ENCODE measurements around the gene SHISA9. TPM values are rescaled to one million over a fixed set of nuclear protein-coding genes. Genes with fewer than 3 reads are reported as not detected.

Gene SHISA9
- total RNA-seq, 4 donors from 2014 or later, result 2.0 to 6.3 (median 3.5) TPM

DNA sequence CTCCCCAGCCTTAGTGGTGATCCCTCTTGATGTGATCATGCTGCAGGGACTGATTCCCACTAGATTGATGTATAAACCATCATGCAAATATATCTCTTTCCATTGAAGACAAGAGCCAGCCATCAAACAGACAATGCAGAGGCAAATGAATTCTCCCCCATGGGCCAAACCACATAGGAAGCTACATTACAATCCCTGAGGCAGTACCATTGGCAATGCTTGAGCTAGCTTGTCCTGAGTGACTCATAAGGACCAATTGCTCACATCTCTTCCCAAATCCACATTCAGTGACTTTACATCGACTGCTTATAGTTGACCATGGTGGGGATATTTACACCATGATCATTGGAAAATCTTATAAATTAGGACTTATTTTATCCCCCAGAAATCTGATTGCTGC is 242.2 kb downstream of the SHISA9 start:
- no peak for DNase-seq (ENCODE audit: low spot score in 2 of 2)
- no peaks in the 10 kb centered on the region for H3K27me3 ChIP-seq
- no peaks in the 10 kb centered on the region for H3K36me3 ChIP-seq
- TF ChIP-seq POLR2A (IDR thresholded peaks at IDR 0.05), result no peak
- TF ChIP-seq, protein P1, sequence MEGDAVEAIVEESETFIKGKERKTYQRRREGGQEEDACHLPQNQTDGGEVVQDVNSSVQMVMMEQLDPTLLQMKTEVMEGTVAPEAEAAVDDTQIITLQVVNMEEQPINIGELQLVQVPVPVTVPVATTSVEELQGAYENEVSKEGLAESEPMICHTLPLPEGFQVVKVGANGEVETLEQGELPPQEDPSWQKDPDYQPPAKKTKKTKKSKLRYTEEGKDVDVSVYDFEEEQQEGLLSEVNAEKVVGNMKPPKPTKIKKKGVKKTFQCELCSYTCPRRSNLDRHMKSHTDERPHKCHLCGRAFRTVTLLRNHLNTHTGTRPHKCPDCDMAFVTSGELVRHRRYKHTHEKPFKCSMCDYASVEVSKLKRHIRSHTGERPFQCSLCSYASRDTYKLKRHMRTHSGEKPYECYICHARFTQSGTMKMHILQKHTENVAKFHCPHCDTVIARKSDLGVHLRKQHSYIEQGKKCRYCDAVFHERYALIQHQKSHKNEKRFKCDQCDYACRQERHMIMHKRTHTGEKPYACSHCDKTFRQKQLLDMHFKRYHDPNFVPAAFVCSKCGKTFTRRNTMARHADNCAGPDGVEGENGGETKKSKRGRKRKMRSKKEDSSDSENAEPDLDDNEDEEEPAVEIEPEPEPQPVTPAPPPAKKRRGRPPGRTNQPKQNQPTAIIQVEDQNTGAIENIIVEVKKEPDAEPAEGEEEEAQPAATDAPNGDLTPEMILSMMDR (IDR thresholded peaks at IDR 0.05), result no peak
- TF ChIP-seq EP300 (IDR thresholded peaks at IDR 0.05), result no peak
- H3K27ac ChIP-seq, result no peak overlapping the region
- no peak overlapping the region for H3K4me3 ChIP-seq
- no peaks in the 10 kb centered on the region for H3K4me1 ChIP-seq
- peaks cover 0 to 4% (median 0%) of the 10 kb centered on the region in 4 donors for H3K9me3 ChIP-seq
- 90 to 91% methylated on average over 1 of the region's 1 CpG for WGBS, 2 donors

DNA sequence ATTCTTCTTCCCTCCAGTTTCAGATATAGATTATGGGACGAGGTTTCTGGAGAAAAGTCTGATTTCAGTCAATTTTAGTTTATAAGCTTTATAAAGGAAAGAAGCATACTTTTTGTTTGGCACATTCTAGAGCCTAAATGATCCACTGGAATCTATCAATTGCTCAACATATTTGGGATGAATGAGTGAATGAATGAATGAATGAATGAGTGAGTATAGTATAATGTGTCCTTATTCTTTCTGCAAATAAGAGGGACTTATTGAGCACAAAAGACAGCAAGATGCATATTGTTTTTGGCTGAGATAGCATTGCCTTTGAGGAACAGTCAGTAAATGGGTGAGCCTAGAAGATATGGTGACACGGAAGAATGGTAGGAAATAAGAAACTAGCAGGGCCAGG is 245.4 kb downstream of the SHISA9 start:
- Histone ChIP-seq H3K4me3 (no peak overlapping the region), H3K36me3 (no peaks in the 10 kb centered on the region), H3K4me1 (no peaks in the 10 kb centered on the region), H3K27ac (no peak overlapping the region), H3K9me3 (peaks cover 0 to 4% (median 0%) of the 10 kb centered on the region in 4 donors), H3K27me3 (no peaks in the 10 kb centered on the region)
- no peak for DNase-seq (ENCODE audit: low spot score in 2 of 2)
- no peak for TF ChIP-seq POLR2A (IDR thresholded peaks at IDR 0.05)
- TF ChIP-seq, protein P1 (IDR thresholded peaks at IDR 0.05), result no peak
- TF ChIP-seq EP300 (IDR thresholded peaks at IDR 0.05), result no peak
- WGBS, 2 donors, result 63 to 68% methylated on average over 2 of the region's 2 CpGs

DNA sequence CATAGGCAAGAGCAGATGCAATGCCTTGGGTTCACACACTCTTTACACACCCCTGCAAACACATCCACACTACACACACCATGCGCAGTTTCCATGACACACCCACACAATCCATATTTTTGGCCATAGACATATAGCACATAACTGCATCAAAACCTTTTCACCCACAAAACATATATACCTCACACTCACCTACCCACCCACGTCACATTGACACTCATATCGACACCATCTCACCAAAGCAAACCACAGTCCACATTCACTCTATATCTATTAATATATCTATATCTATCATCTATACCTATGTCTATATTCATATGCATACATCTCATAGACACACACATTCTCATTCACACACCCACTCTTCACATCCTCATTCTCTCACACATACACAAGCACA is 246.9 kb downstream of the SHISA9 start:
- WGBS, 2 donors, result 85 to 88% methylated on average over 3 of the region's 3 CpGs
- Histone ChIP-seq H3K27ac (no peak overlapping the region), H3K4me3 (no peak overlapping the region), H3K36me3 (no peaks in the 10 kb centered on the region), H3K9me3 (peaks cover 0 to 1% (median 0%) of the 10 kb centered on the region in 4 donors), H3K4me1 (no peaks in the 10 kb centered on the region), H3K27me3 (no peaks in the 10 kb centered on the region)
- TF ChIP-seq EP300 (IDR thresholded peaks at IDR 0.05) (no peak), POLR2A (IDR thresholded peaks at IDR 0.05) (no peak)
- TF ChIP-seq, protein P1 (IDR thresholded peaks at IDR 0.05), result no peak
- no peak for DNase-seq (ENCODE audit: low spot score in 2 of 2)

DNA sequence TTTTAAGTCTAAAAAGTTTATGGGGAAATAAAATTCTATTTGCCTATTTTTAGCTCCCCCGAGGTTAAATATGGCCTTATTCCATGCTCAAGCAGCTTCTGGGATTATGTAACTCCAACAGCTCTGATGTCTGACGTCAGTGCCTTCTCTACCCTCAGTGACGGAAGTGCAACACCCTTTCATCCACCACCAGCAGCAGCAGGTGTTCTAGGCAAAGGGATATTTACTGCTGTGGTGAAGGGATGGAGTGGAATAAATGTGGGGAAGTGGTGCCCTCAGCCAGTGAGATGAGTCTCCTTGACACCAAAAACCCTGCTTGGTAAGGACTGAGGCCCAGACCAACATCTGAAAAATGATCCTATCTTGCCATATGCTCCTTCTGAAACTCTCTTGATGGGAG is 247.4 kb downstream of the SHISA9 start:
- Histone ChIP-seq H3K4me3 (no peak overlapping the region), H3K36me3 (no peaks in the 10 kb centered on the region), H3K27ac (no peak overlapping the region), H3K4me1 (no peaks in the 10 kb centered on the region), H3K9me3 (no peaks in the 10 kb centered on the region), H3K27me3 (no peaks in the 10 kb centered on the region)
- DNase-seq (ENCODE audit: low spot score in 2 of 2), result no peak
- 43 to 54% methylated on average over 3 of the region's 3 CpGs for WGBS, 2 donors
- TF ChIP-seq EP300 (IDR thresholded peaks at IDR 0.05) (no peak), POLR2A (IDR thresholded peaks at IDR 0.05) (no peak)
- TF ChIP-seq, protein P1 (IDR thresholded peaks at IDR 0.05), result no peak

DNA sequence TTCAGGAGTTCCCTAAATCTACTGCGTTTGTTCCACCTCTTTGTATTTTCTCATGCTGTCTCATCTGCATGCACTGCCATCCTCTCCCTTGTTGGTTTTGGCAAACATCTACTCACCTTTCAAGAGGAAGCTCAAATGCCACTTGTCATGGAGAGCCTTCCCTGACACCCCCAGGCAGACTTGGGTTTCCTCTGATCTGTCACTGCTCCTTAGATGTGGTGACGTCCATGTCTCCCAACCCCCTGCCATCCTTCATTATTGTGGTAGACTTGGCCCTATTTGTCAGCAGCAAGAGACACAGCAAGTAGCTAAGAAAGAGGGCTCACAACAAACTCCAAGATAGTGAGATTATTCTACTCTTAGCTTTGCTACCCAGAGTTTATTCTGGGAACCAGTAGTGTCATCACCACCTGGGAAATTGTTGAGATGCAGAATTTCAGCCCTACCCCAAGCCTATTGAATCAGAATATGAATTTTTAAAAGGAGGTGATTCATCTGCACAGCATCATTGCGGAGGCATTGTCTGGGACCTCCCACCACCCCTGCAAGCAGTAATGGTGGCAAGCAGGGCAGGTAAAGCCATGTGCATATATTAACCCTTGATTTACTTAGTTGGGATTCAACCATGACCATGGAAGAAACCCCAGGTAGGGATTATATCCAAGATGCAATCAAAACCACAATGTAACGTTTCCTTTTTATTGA is 248.9 kb downstream of the SHISA9 start:
- TF ChIP-seq POLR2A (IDR thresholded peaks at IDR 0.05), result no peak
- TF ChIP-seq EP300 (IDR thresholded peaks at IDR 0.05), result no peak
- TF ChIP-seq, protein P1 (IDR thresholded peaks at IDR 0.05), result no peak
- H3K27me3 ChIP-seq, result no peaks in the 10 kb centered on the region
- H3K36me3 ChIP-seq, result no peaks in the 10 kb centered on the region
- H3K27ac ChIP-seq, result no peak overlapping the region
- no peaks in the 10 kb centered on the region for H3K9me3 ChIP-seq
- WGBS, 2 donors, result 68 to 69% methylated on average over 4 of the region's 4 CpGs
- H3K4me1 ChIP-seq, result no peaks in the 10 kb centered on the region
- no peak overlapping the region for H3K4me3 ChIP-seq
- DNase-seq (ENCODE audit: low spot score in 2 of 2), result no peak
